HL-60 (cell line): ENCODE results near the gene HNRNPR.

Source experiments
- DNase-seq, 2 experiments: peaks; one replicate each; pipeline ENCODE4 v3.0.0-alpha.2; 2010 to 2020; ENCODE audit warnings: low read depth in 1 of 2, low spot score in 1 of 2
- H3K27ac ChIP-seq: fragments of 250-450 bp; sonication (Bioruptor Pico); replicated peaks from 2 replicates; pipeline ENCODE4 v1.5.1; 2020; ENCODE audit warnings: mild to moderate bottlenecking, moderate library complexity
- H3K27me3 ChIP-seq: fragments of 250-450 bp; sonication (Bioruptor Pico); 2 replicates; pipeline ENCODE4 v1.5.1; 2021; ENCODE audit warnings: mild to moderate bottlenecking, moderate library complexity; ENCODE audit not compliant: insufficient read depth, poor library complexity, severe bottlenecking
- H3K4me3 ChIP-seq: replicated peaks from 2 replicates; pipeline ENCODE4 v1.5.1; 2011; ENCODE audit warnings: mild to moderate bottlenecking, control low read depth, low read length; ENCODE audit not compliant: insufficient read depth
- GABPA ChIP-seq: IDR thresholded peaks from 2 replicates; pipeline ENCODE4 v1.6.1; 2012; ENCODE audit warnings: low read depth
- POLR2AphosphoS5 ChIP-seq: IDR thresholded peaks from 2 replicates; pipeline ENCODE4 v1.6.1; 2012; ENCODE audit warnings: low read depth
- SPI1 ChIP-seq: IDR thresholded peaks from 2 replicates; pipeline ENCODE4 v1.6.1; 2012; ENCODE audit warnings: low read depth, mild to moderate bottlenecking, borderline replicate concordance
- TF ChIP-seq, protein P1 (sequence below): IDR thresholded peaks from 2 replicates; pipeline ENCODE4 v1.6.1; 2012; ENCODE audit warnings: low read depth; ENCODE audit not compliant: insufficient replicate concordance
- TF ChIP-seq, protein P2 (sequence below): IDR thresholded peaks from one replicate; pipeline ENCODE4 v1.5.1; 2011; ENCODE audit warnings: low read length, control low read depth, inconsistent platforms; ENCODE audit not compliant: insufficient read depth

HNRNPR gene

DNA sequence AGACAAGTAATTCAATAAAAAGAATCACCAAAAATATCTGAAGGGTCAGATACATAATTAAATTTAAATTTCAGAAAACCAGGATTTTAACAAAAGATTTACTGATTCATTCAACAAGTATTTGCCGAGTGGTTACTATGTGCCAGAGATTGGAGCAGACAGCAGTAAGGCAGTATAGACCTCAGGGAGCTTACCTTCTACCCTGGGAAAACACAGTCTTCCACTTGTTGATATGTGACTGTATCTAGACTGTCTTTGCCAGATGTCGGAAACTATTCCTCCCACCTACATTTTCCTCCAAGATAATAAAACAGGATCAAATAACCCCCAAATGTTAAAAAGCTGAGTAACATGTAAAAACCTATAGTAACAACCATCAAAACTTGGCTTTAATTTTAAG lies 6.2 kb downstream of the HNRNPR start:
- DNase-seq = no peak
- no peak overlapping the region for H3K4me3 ChIP-seq
- H3K27ac ChIP-seq = no peak overlapping the region
- TF ChIP-seq, protein P1, sequence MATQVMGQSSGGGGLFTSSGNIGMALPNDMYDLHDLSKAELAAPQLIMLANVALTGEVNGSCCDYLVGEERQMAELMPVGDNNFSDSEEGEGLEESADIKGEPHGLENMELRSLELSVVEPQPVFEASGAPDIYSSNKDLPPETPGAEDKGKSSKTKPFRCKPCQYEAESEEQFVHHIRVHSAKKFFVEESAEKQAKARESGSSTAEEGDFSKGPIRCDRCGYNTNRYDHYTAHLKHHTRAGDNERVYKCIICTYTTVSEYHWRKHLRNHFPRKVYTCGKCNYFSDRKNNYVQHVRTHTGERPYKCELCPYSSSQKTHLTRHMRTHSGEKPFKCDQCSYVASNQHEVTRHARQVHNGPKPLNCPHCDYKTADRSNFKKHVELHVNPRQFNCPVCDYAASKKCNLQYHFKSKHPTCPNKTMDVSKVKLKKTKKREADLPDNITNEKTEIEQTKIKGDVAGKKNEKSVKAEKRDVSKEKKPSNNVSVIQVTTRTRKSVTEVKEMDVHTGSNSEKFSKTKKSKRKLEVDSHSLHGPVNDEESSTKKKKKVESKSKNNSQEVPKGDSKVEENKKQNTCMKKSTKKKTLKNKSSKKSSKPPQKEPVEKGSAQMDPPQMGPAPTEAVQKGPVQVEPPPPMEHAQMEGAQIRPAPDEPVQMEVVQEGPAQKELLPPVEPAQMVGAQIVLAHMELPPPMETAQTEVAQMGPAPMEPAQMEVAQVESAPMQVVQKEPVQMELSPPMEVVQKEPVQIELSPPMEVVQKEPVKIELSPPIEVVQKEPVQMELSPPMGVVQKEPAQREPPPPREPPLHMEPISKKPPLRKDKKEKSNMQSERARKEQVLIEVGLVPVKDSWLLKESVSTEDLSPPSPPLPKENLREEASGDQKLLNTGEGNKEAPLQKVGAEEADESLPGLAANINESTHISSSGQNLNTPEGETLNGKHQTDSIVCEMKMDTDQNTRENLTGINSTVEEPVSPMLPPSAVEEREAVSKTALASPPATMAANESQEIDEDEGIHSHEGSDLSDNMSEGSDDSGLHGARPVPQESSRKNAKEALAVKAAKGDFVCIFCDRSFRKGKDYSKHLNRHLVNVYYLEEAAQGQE = no peak
- no peaks in the 10 kb centered on the region for H3K27me3 ChIP-seq

DNA sequence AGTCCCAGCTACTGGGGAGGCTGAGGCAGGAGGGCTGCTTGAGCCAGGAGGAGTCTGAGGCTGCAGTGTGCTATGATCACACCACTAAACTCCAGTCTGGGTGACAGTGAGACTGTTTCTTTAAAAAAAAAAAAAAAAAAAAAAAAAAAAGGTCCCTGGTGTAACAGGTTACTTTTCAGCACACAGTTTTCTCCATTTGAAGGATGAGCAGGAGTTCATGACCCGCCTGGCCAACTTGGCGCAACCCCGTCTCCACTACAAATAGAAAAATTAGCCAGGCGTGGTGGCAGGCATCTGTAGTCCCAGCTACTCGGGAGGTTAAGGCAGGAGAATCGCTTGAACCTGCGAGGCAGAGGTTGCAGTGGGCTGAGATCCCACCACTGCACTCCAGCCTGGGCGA lies 12.4 kb downstream of the HNRNPR start:
- H3K4me3 ChIP-seq = no peak overlapping the region
- H3K27me3 ChIP-seq = no peaks in the 10 kb centered on the region
- H3K27ac ChIP-seq = no peak overlapping the region
- TF ChIP-seq POLR2AphosphoS5 = no peak
- TF ChIP-seq, protein P1 = no peak
- TF ChIP-seq SPI1 = no peak
- no peak for DNase-seq

DNA sequence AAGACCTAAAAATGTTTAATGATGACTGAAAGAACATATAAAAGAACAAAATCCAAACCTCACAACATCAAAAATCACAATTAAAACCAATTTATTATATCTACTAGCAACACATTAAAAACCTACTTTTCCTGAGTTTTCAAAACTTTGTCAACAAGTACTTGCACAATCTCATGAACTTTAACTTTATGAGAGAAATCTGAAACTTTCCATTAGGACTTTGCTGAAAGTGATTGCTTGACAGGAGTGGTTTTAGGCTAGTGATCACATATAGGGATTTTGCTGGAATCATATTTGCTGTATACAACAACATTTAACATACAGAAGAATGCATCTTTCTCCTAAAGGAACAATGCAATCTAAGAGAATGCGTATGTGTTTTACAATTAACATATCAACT lies 13.2 kb downstream of the HNRNPR start:
- DNase-seq = no peak
- no peak for TF ChIP-seq SPI1
- TF ChIP-seq, protein P2, sequence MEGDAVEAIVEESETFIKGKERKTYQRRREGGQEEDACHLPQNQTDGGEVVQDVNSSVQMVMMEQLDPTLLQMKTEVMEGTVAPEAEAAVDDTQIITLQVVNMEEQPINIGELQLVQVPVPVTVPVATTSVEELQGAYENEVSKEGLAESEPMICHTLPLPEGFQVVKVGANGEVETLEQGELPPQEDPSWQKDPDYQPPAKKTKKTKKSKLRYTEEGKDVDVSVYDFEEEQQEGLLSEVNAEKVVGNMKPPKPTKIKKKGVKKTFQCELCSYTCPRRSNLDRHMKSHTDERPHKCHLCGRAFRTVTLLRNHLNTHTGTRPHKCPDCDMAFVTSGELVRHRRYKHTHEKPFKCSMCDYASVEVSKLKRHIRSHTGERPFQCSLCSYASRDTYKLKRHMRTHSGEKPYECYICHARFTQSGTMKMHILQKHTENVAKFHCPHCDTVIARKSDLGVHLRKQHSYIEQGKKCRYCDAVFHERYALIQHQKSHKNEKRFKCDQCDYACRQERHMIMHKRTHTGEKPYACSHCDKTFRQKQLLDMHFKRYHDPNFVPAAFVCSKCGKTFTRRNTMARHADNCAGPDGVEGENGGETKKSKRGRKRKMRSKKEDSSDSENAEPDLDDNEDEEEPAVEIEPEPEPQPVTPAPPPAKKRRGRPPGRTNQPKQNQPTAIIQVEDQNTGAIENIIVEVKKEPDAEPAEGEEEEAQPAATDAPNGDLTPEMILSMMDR = no peak
- TF ChIP-seq POLR2AphosphoS5 = no peak
- TF ChIP-seq, protein P1 = no peak
- no peak for TF ChIP-seq GABPA
- Histone ChIP-seq H3K4me3 (no peak overlapping the region), H3K27me3 (no peaks in the 10 kb centered on the region), H3K27ac (no peak overlapping the region)

DNA sequence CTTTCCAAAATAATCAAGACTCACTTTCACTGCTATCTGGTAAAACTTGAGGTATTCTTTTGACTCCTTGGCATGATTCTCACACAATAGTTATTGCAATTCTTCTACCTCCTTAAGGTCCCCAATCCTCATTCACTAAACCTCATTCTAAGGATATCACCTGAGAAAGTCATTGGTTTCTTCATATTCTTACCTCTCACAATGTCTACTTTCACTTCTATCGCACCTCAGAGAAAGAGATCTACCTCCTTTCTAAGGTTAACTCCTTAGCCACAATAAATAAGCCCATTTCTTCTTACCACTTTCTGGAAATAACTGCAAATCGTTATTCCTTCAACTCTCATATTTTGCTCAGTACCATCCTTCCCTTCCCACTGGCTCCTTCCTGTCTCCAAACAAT lies 18.7 kb downstream of the HNRNPR start:
- no peak overlapping the region for H3K4me3 ChIP-seq
- no peak for DNase-seq
- TF ChIP-seq GABPA (no peak), POLR2AphosphoS5 (no peak), SPI1 (no peak)
- TF ChIP-seq, protein P1 = no peak
- TF ChIP-seq, protein P2 = no peak
- no peak overlapping the region for H3K27ac ChIP-seq
- H3K27me3 ChIP-seq = no peaks in the 10 kb centered on the region
